Ovary (tissue), 3 donors: ENCODE measurements around the gene CIITA.

ENCODE experiments used
- CTCF ChIP-seq, 3 donors: fragments of 450-650 bp in 2 of 3; fragments of 200-600 bp in 1 of 3; IDR thresholded peaks; one replicate each; pipeline versions ENCODE4 v1.5.1 to v1.8.0; 2016 to 2022; ENCODE audit warnings: antibody characterized with exemption in 3 of 3, mild to moderate bottlenecking in 1 of 3
- EP300 ChIP-seq: sonication (generic); formaldehyde crosslinking; IDR thresholded peaks from one replicate; pipeline ENCODE4 v1.6.1; 2017; ENCODE audit warnings: antibody characterized with exemption
- donor health status: DM: no; HTN: no; CAD: no.

- TF ChIP-seq CTCF (IDR thresholded peaks at IDR 0.05) (no peak), EP300 (no peak)
Measured at GRCh38 chr16:10896165-10896564, 19.2 kb downstream of the CIITA start.
